Astrocyte (in vitro differentiated cells and primary cell): ENCODE data around the gene CATSPERZ. TPM values are rescaled to one million over a fixed set of nuclear protein-coding genes. Genes with fewer than 3 reads are reported as not detected.
A peak's percentile ranks its signal among the peaks of the same experiment; 100 is the strongest.

Experiments used
- DNase-seq: peaks from one replicate; pipeline ENCODE4 v3.0.0-alpha.2; 2010; ENCODE audit warnings: low read depth
- FAIRE-seq: peaks from 2 replicates; lab custom pipeline; 2011; peaks lifted over from hg19 to GRCh38; lab: Jason Lieb, UNC
- H2AFZ ChIP-seq: 2 replicates; pipeline ENCODE4 v1.6.0; 2012; ENCODE audit warnings: low read depth, low read length, inconsistent platforms
- H3K27ac ChIP-seq: 2 replicates; pipeline ENCODE4 v1.5.1; 2011; ENCODE audit warnings: low read depth, low read length, inconsistent platforms
- H3K27me3 ChIP-seq: 2 replicates; pipeline ENCODE4 v1.6.0; 2011; ENCODE audit warnings: low read length, inconsistent platforms; ENCODE audit not compliant: insufficient read depth
- H3K36me3 ChIP-seq: 2 replicates; pipeline ENCODE4 v1.5.1; 2011; ENCODE audit warnings: low read length, inconsistent platforms; ENCODE audit not compliant: insufficient read depth
- H3K4me1 ChIP-seq: 2 replicates; pipeline ENCODE4 v1.5.1; 2011; ENCODE audit warnings: low read length, inconsistent platforms; ENCODE audit not compliant: insufficient read depth
- H3K4me2 ChIP-seq: 2 replicates; pipeline ENCODE4 v1.6.0; 2012; ENCODE audit warnings: low read length, inconsistent platforms
- H3K4me3 ChIP-seq: 2 replicates; pipeline ENCODE4 v1.5.1; 2011; ENCODE audit warnings: low read depth, mild to moderate bottlenecking, low read length, inconsistent platforms; ENCODE audit not compliant: insufficient read depth
- H3K79me2 ChIP-seq: 2 replicates; pipeline ENCODE4 v1.6.0; 2012; ENCODE audit warnings: mild to moderate bottlenecking, low read length, inconsistent platforms; ENCODE audit not compliant: insufficient read depth
- H3K9ac ChIP-seq: 2 replicates; pipeline ENCODE4 v1.6.0; 2012; ENCODE audit warnings: mild to moderate bottlenecking, low read length, inconsistent platforms
- H3K9me3 ChIP-seq: 2 replicates; pipeline ENCODE4 v1.5.1; 2012; ENCODE audit warnings: low read depth, mild to moderate bottlenecking, low read length, inconsistent platforms; ENCODE audit not compliant: insufficient read depth
- H4K20me1 ChIP-seq: 2 replicates; pipeline ENCODE4 v1.6.0; 2012; ENCODE audit warnings: low read length, inconsistent platforms; ENCODE audit not compliant: insufficient read depth
- H3K27ac Mint-ChIP-seq: one replicate; pipeline ENCODE4 v1.8.0; 2021; ENCODE audit warnings: mild to moderate bottlenecking, mixed read lengths; ENCODE audit not compliant: unreplicated experiment
- H3K27me3 Mint-ChIP-seq: one replicate; pipeline ENCODE4 v1.8.0; 2021; ENCODE audit warnings: low read depth, mixed read lengths; ENCODE audit not compliant: unreplicated experiment
- H3K36me3 Mint-ChIP-seq: one replicate; pipeline ENCODE4 v1.8.0; 2021; ENCODE audit warnings: low read depth, mixed read lengths; ENCODE audit not compliant: unreplicated experiment
- H3K4me1 Mint-ChIP-seq: one replicate; pipeline ENCODE4 v1.8.0; 2021; ENCODE audit warnings: low read depth, mixed read lengths; ENCODE audit not compliant: unreplicated experiment
- H3K4me3 Mint-ChIP-seq: one replicate; pipeline ENCODE4 v1.8.0; 2021; ENCODE audit warnings: mild to moderate bottlenecking, moderate library complexity, mixed read lengths; ENCODE audit not compliant: unreplicated experiment
- H3K9me3 Mint-ChIP-seq: one replicate; pipeline ENCODE4 v1.8.0; 2021; ENCODE audit warnings: mild to moderate bottlenecking, mixed read lengths; ENCODE audit not compliant: unreplicated experiment
- CTCF ChIP-seq: IDR thresholded peaks from 2 replicates; pipeline ENCODE4 v1.5.1; 2011; ENCODE audit warnings: low read depth, mild to moderate bottlenecking, inconsistent platforms, low read length, moderate library complexity; ENCODE audit not compliant: insufficient read depth
- EZH2 ChIP-seq: IDR thresholded peaks from 2 replicates; pipeline ENCODE4 v1.6.1; 2012; ENCODE audit warnings: mild to moderate bottlenecking, low read length, inconsistent platforms; ENCODE audit not compliant: insufficient read depth
- total RNA-seq: library from RNA; stranded (reverse); gene quantifications from 2 replicates; pipeline ENCODE4 v1.2.1, GENCODE V29; 2021

Gene CATSPERZ
- total RNA-seq, 1 donor from 2014 or later: not detected

GRCh38 chr11:64341851-64342791, 42.0 kb downstream of the CATSPERZ start:
- H3K4me3 ChIP-seq: no peak overlapping the region
- H3K4me1 ChIP-seq: peaks cover 8% of the 10 kb centered on the region
- H3K79me2 ChIP-seq: no peaks in the 10 kb centered on the region
- no peak for FAIRE-seq
- peak overlapping the region; percentile 69 for H3K9ac ChIP-seq
- no peaks in the 10 kb centered on the region for H3K36me3 Mint-ChIP-seq
- peak overlapping the region; percentile 80 for H3K4me2 ChIP-seq
- H3K27ac ChIP-seq: no peak overlapping the region
- H3K27ac Mint-ChIP-seq: no peak overlapping the region
- no peak overlapping the region for H3K4me3 Mint-ChIP-seq
- no peak for TF ChIP-seq EZH2
- no peak for TF ChIP-seq CTCF
- H3K9me3 Mint-ChIP-seq: no peaks in the 10 kb centered on the region
- DNase-seq: peak; percentile 61
- no peaks in the 10 kb centered on the region for H4K20me1 ChIP-seq
- no peaks in the 10 kb centered on the region for H3K36me3 ChIP-seq
- H3K4me1 Mint-ChIP-seq: no peaks in the 10 kb centered on the region
- H3K27me3 ChIP-seq: no peaks in the 10 kb centered on the region
- no peaks in the 10 kb centered on the region for H3K9me3 ChIP-seq
- peaks cover 20% of the 10 kb centered on the region for H3K27me3 Mint-ChIP-seq
- H2AFZ ChIP-seq: peak overlapping the region; percentile 96

DNA sequence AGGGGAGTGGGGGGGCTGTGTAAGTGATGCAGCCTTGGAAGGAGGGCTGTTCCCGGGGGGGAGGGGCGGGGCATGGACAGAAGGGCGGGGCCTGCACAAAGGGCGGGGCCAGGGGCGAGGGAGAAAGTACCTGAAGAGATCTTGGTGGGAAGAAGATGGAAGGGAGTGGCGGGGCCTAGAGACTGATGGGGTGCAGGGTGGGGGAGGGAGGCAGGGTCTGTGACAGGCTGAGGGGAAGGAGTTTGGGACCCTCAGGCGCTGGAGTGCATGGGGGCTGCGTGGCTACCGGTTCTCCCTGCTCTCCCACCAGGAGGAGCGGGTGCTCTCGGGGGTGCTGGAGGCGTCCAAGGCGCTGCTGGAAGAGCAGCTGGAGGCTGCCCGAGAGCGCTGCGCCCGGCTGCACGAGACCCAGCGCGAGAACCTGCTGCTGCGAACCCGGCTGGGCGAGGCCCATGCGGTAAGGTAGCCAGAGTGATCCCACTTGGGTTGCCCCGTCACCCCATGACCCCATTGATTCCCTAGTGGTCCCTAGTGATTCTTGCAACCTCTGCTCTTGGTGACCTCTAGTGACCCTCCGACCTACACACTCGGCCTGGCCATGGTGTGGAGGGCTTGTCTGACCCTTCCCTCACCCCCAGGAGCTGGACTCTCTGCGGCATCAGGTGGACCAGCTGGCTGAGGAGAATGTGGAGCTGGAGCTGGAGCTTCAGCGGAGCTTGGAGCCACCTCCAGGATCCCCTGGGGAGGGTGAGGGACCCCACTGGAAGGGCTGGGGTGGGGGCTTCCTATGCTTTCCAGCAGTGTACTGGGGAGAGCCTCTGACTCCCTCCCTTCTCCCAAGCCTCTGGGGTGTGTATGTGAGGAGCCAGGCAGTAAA, 42.9 kb downstream of the CATSPERZ start:
- no peaks in the 10 kb centered on the region for H3K27me3 ChIP-seq
- Mint-ChIP-seq H3K4me3 (no peak overlapping the region), H3K9me3 (no peaks in the 10 kb centered on the region), H3K36me3 (no peaks in the 10 kb centered on the region), H3K27me3 (peaks cover 23% of the 10 kb centered on the region), H3K4me1 (no peaks in the 10 kb centered on the region), H3K27ac (no peak overlapping the region)
- H3K27ac ChIP-seq: no peak overlapping the region
- no peak overlapping the region for H2AFZ ChIP-seq
- no peaks in the 10 kb centered on the region for H3K9me3 ChIP-seq
- FAIRE-seq (no peak), DNase-seq (no peak)
- no peak overlapping the region for H3K4me3 ChIP-seq
- H4K20me1 ChIP-seq: no peaks in the 10 kb centered on the region
- TF ChIP-seq EZH2 (no peak), CTCF (no peak)
- H3K4me1 ChIP-seq: peaks cover 8% of the 10 kb centered on the region
- H3K79me2 ChIP-seq: no peaks in the 10 kb centered on the region
- H3K36me3 ChIP-seq: no peaks in the 10 kb centered on the region
- peak overlapping the region; percentile 80 for H3K4me2 ChIP-seq
- H3K9ac ChIP-seq: no peak overlapping the region
